Measurements from ENCODE around the gene ADD2.

The ADD2 gene

DNA sequence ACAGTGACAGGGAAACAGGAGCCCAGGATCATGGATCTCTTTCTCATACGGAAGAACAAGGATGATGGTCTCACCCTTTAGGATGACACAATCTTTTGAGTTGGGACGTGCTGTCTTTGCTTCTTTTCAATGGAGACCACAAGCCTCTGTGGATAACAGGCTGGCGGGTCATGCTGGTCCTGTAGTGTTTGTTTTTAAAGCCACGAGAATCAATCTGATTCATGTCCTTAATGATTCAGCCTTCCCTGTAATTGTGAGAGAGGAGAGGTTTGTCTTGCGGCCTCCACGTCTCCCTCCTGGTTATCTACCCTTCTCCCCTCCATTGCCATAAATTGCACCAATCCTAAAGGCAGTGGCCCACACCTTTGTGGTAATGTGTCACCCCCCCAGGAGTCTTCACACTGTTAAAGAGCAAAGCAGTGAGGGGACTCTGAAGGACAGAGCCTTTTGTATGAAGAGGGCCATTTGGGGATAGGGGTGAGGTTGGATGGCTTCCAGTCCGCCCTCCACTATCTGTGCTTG is 126.7 kb downstream of the ADD2 start:
- Histone ChIP-seq H3K4me2 (ENCODE audit: low read length) (no peak overlapping the region), H2BK15ac (replicated peaks; ENCODE audit: low read depth) (no peak overlapping the region), H3K23ac (ENCODE audit: low read length) (no peak overlapping the region), H2AK5ac (ENCODE audit: low read length) (no peak overlapping the region), H4K5ac (ENCODE audit: low read length) (no peak overlapping the region), H3K56ac (ENCODE audit: low read length) (no peak overlapping the region), H4K8ac (ENCODE audit: low read depth, low read length) (no peak overlapping the region), H3K4ac (ENCODE audit: low read depth, low read length) (no peak overlapping the region), H3K27me3 (ENCODE audit: insufficient read depth, low read length, poor library complexity) (no peaks in the 10 kb centered on the region), H3K36me3 (ENCODE audit: control insufficient read depth, insufficient read depth, low read length) (no peaks in the 10 kb centered on the region), H2BK120ac (ENCODE audit: low read depth, low read length) (no peak overlapping the region), H2BK5ac (ENCODE audit: low read length) (no peak overlapping the region), H3K18ac (ENCODE audit: low read length) (no peak overlapping the region), H3K4me3 (ENCODE audit: low read length) (no peak overlapping the region), H3K4me1 (ENCODE audit: control insufficient read depth, low read depth, low read length) (no peaks in the 10 kb centered on the region), H3K79me2 (ENCODE audit: control insufficient read depth, insufficient read depth, low read length) (no peaks in the 10 kb centered on the region), H3K9ac (ENCODE audit: low read length) (no peak overlapping the region), H3K27ac (ENCODE audit: low read depth, low read length) (no peak overlapping the region), H3K79me1 (ENCODE audit: low read length) (no peaks in the 10 kb centered on the region)
- DNase-seq = no peak
- no CpG with 5 or more reads among the region's 7 CpGs for WGBS (ENCODE audit: extremely low coverage, insufficient coverage, low lambda C conversion rate)

- Histone ChIP-seq H3K79me1 (ENCODE audit: low read length) (no peaks in the 10 kb centered on the region), H3K23ac (ENCODE audit: low read length) (no peak overlapping the region), H2BK15ac (replicated peaks; ENCODE audit: low read depth) (no peak overlapping the region), H2BK120ac (ENCODE audit: low read depth, low read length) (no peak overlapping the region), H2BK5ac (ENCODE audit: low read length) (no peak overlapping the region), H3K4ac (ENCODE audit: low read depth, low read length) (no peak overlapping the region), H3K79me2 (ENCODE audit: control insufficient read depth, insufficient read depth, low read length) (no peaks in the 10 kb centered on the region), H3K4me2 (ENCODE audit: low read length) (no peak overlapping the region), H3K4me1 (ENCODE audit: control insufficient read depth, low read depth, low read length) (no peaks in the 10 kb centered on the region), H3K4me3 (ENCODE audit: low read length) (no peak overlapping the region), H3K56ac (ENCODE audit: low read length) (no peak overlapping the region), H3K27ac (ENCODE audit: low read depth, low read length) (no peak overlapping the region), H3K18ac (ENCODE audit: low read length) (no peak overlapping the region), H3K27me3 (ENCODE audit: insufficient read depth, low read length, poor library complexity) (no peaks in the 10 kb centered on the region), H2AK5ac (ENCODE audit: low read length) (no peak overlapping the region), H3K9ac (ENCODE audit: low read length) (no peak overlapping the region), H3K36me3 (ENCODE audit: control insufficient read depth, insufficient read depth, low read length) (no peaks in the 10 kb centered on the region), H4K5ac (ENCODE audit: low read length) (no peak overlapping the region), H4K8ac (ENCODE audit: low read depth, low read length) (no peak overlapping the region)
- no CpG with 5 or more reads among the region's 4 CpGs for WGBS (ENCODE audit: extremely low coverage, insufficient coverage, low lambda C conversion rate)
- no peak for DNase-seq
Measured at GRCh38 chr2:70639841-70640436, 128.1 kb downstream of the ADD2 start.

DNA sequence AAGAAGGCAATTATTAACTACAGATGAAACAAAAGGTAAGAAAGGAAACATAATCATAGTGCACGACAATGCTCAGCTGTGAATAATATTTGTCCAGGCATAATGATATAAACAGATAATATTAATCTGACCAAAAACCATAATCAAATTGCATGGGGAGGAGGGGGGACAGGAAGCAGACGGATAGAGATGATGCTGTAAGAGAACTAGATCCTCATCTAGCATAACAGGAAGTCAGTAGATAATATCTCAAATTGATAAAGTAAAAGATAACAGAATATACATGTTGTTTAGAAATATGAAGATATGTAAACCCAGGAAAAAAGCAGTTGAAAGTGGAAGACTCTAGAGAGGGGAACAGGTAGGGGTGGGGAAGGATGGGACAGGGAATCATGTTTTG is 129.4 kb downstream of the ADD2 start:
- DNase-seq = no peak
- Histone ChIP-seq H4K5ac (ENCODE audit: low read length) (no peak overlapping the region), H3K27ac (ENCODE audit: low read depth, low read length) (no peak overlapping the region), H2BK5ac (ENCODE audit: low read length) (no peak overlapping the region), H3K23ac (ENCODE audit: low read length) (no peak overlapping the region), H3K4me1 (ENCODE audit: control insufficient read depth, low read depth, low read length) (no peaks in the 10 kb centered on the region), H3K4me3 (ENCODE audit: low read length) (no peak overlapping the region), H3K36me3 (ENCODE audit: control insufficient read depth, insufficient read depth, low read length) (no peaks in the 10 kb centered on the region), H4K8ac (ENCODE audit: low read depth, low read length) (no peak overlapping the region), H3K18ac (ENCODE audit: low read length) (no peak overlapping the region), H3K4ac (ENCODE audit: low read depth, low read length) (no peak overlapping the region), H2BK15ac (replicated peaks; ENCODE audit: low read depth) (no peak overlapping the region), H3K79me1 (ENCODE audit: low read length) (no peaks in the 10 kb centered on the region), H3K79me2 (ENCODE audit: control insufficient read depth, insufficient read depth, low read length) (no peaks in the 10 kb centered on the region), H3K56ac (ENCODE audit: low read length) (no peak overlapping the region), H3K27me3 (ENCODE audit: insufficient read depth, low read length, poor library complexity) (no peaks in the 10 kb centered on the region), H3K4me2 (ENCODE audit: low read length) (no peak overlapping the region), H2AK5ac (ENCODE audit: low read length) (no peak overlapping the region), H2BK120ac (ENCODE audit: low read depth, low read length) (no peak overlapping the region), H3K9ac (ENCODE audit: low read length) (no peak overlapping the region)
- no CpG with 5 or more reads among the region's 2 CpGs for WGBS (ENCODE audit: extremely low coverage, insufficient coverage, low lambda C conversion rate)

DNA sequence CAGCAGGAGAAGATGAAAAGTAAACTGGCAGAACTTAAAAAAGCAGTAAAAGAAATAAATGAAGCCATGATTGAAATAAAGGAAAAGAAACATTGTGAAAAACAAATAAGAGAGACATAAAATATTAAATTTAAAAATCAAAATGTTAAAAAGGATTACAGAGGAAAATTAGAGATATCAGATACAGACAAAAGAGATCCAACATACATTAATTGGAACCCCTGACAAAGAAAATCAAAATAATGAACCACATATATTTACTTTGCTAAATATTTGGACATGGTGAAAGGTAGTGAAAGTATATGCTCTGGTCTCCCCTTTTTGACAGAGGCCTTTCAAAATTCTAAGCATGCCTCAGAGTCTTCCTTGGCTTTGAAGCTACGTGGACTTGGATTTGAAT is 134.5 kb downstream of the ADD2 start:
- H2BK120ac ChIP-seq (ENCODE audit: low read depth, low read length) = no peak overlapping the region
- H3K18ac ChIP-seq (ENCODE audit: low read length) = no peak overlapping the region
- WGBS (ENCODE audit: extremely low coverage, insufficient coverage, low lambda C conversion rate) = no CpG with 5 or more reads among the region's 1 CpG
- no peaks in the 10 kb centered on the region for H3K27me3 ChIP-seq (ENCODE audit: insufficient read depth, low read length, poor library complexity)
- no peak overlapping the region for H4K5ac ChIP-seq (ENCODE audit: low read length)
- H3K4me2 ChIP-seq (ENCODE audit: low read length) = no peak overlapping the region
- H3K79me1 ChIP-seq (ENCODE audit: low read length) = no peaks in the 10 kb centered on the region
- no peak overlapping the region for H3K4me3 ChIP-seq (ENCODE audit: low read length)
- no peak overlapping the region for H2AK5ac ChIP-seq (ENCODE audit: low read length)
- H3K23ac ChIP-seq (ENCODE audit: low read length) = no peak overlapping the region
- no peak overlapping the region for H2BK5ac ChIP-seq (ENCODE audit: low read length)
- no peak overlapping the region for H2BK15ac ChIP-seq (replicated peaks; ENCODE audit: low read depth)
- no peaks in the 10 kb centered on the region for H3K4me1 ChIP-seq (ENCODE audit: control insufficient read depth, low read depth, low read length)
- no peak overlapping the region for H3K9ac ChIP-seq (ENCODE audit: low read length)
- DNase-seq = no peak
- no peaks in the 10 kb centered on the region for H3K36me3 ChIP-seq (ENCODE audit: control insufficient read depth, insufficient read depth, low read length)
- H3K4ac ChIP-seq (ENCODE audit: low read depth, low read length) = no peak overlapping the region
- H3K27ac ChIP-seq (ENCODE audit: low read depth, low read length) = no peak overlapping the region
- no peaks in the 10 kb centered on the region for H3K79me2 ChIP-seq (ENCODE audit: control insufficient read depth, insufficient read depth, low read length)
- no peak overlapping the region for H4K8ac ChIP-seq (ENCODE audit: low read depth, low read length)
- H3K56ac ChIP-seq (ENCODE audit: low read length) = no peak overlapping the region

DNA sequence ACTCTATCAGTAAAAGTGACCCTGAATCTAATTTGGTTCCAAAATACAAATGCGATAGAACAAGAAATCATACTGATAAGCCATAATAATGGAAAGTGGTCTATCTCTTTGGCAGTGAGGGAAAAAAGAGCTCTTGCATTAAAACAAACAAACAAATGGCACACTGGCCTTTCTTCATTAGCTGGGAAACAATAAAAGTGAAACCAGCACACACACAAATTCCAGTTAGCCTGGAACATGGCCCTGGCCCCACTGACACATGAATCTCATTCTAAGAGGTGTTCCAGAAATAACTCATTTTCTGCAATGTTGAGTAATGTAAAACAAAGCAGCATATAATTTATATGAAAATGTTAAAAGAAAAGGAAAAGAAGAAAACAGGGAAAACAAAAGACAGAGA is 135.0 kb downstream of the ADD2 start:
- no peak overlapping the region for H3K4me2 ChIP-seq (ENCODE audit: low read length)
- H3K23ac ChIP-seq (ENCODE audit: low read length) = no peak overlapping the region
- no peak overlapping the region for H3K27ac ChIP-seq (ENCODE audit: low read depth, low read length)
- H2AK5ac ChIP-seq (ENCODE audit: low read length) = no peak overlapping the region
- H2BK120ac ChIP-seq (ENCODE audit: low read depth, low read length) = no peak overlapping the region
- no peaks in the 10 kb centered on the region for H3K4me1 ChIP-seq (ENCODE audit: control insufficient read depth, low read depth, low read length)
- no peak overlapping the region for H3K4ac ChIP-seq (ENCODE audit: low read depth, low read length)
- no peak overlapping the region for H4K5ac ChIP-seq (ENCODE audit: low read length)
- H3K79me1 ChIP-seq (ENCODE audit: low read length) = no peaks in the 10 kb centered on the region
- no CpG with 5 or more reads among the region's 1 CpG for WGBS (ENCODE audit: extremely low coverage, insufficient coverage, low lambda C conversion rate)
- no peak overlapping the region for H2BK5ac ChIP-seq (ENCODE audit: low read length)
- H3K56ac ChIP-seq (ENCODE audit: low read length) = no peak overlapping the region
- no peaks in the 10 kb centered on the region for H3K27me3 ChIP-seq (ENCODE audit: insufficient read depth, low read length, poor library complexity)
- H3K79me2 ChIP-seq (ENCODE audit: control insufficient read depth, insufficient read depth, low read length) = no peaks in the 10 kb centered on the region
- no peak for DNase-seq
- H3K9ac ChIP-seq (ENCODE audit: low read length) = no peak overlapping the region
- no peak overlapping the region for H3K18ac ChIP-seq (ENCODE audit: low read length)
- H3K4me3 ChIP-seq (ENCODE audit: low read length) = no peak overlapping the region
- H3K36me3 ChIP-seq (ENCODE audit: control insufficient read depth, insufficient read depth, low read length) = no peaks in the 10 kb centered on the region
- no peak overlapping the region for H2BK15ac ChIP-seq (replicated peaks; ENCODE audit: low read depth)
- H4K8ac ChIP-seq (ENCODE audit: low read depth, low read length) = no peak overlapping the region

GRCh38 chr2:70632388-70632787 is 135.6 kb downstream of the ADD2 start:
- no peak overlapping the region for H3K23ac ChIP-seq (ENCODE audit: low read length)
- H3K27ac ChIP-seq (ENCODE audit: low read depth, low read length) = no peak overlapping the region
- no peaks in the 10 kb centered on the region for H3K79me2 ChIP-seq (ENCODE audit: control insufficient read depth, insufficient read depth, low read length)
- H3K4me1 ChIP-seq (ENCODE audit: control insufficient read depth, low read depth, low read length) = no peaks in the 10 kb centered on the region
- no peak overlapping the region for H3K18ac ChIP-seq (ENCODE audit: low read length)
- H3K4ac ChIP-seq (ENCODE audit: low read depth, low read length) = no peak overlapping the region
- H3K4me3 ChIP-seq (ENCODE audit: low read length) = no peak overlapping the region
- no peak overlapping the region for H3K9ac ChIP-seq (ENCODE audit: low read length)
- DNase-seq = no peak
- H3K56ac ChIP-seq (ENCODE audit: low read length) = no peak overlapping the region
- H2BK5ac ChIP-seq (ENCODE audit: low read length) = no peak overlapping the region
- no CpG with 5 or more reads among the region's 1 CpG for WGBS (ENCODE audit: extremely low coverage, insufficient coverage, low lambda C conversion rate)
- H3K36me3 ChIP-seq (ENCODE audit: control insufficient read depth, insufficient read depth, low read length) = no peaks in the 10 kb centered on the region
- H4K8ac ChIP-seq (ENCODE audit: low read depth, low read length) = no peak overlapping the region
- no peaks in the 10 kb centered on the region for H3K79me1 ChIP-seq (ENCODE audit: low read length)
- H3K27me3 ChIP-seq (ENCODE audit: insufficient read depth, low read length, poor library complexity) = no peaks in the 10 kb centered on the region
- H4K5ac ChIP-seq (ENCODE audit: low read length) = no peak overlapping the region
- no peak overlapping the region for H2AK5ac ChIP-seq (ENCODE audit: low read length)
- no peak overlapping the region for H3K4me2 ChIP-seq (ENCODE audit: low read length)
- H2BK120ac ChIP-seq (ENCODE audit: low read depth, low read length) = no peak overlapping the region
- H2BK15ac ChIP-seq (replicated peaks; ENCODE audit: low read depth) = no peak overlapping the region

All from mesendoderm (in vitro differentiated cells).